Measurements from ENCODE around the gene IL23A.

The IL23A gene

GRCh38 chr12:56382611-56383010, 43.9 kb downstream of the IL23A start:
- POLR2A ChIA-PET, result no interaction called here
- TF ChIP-seq CTCF (IDR thresholded peaks at IDR 0.05; ENCODE audit: control extremely low read depth, extremely low read depth, low read depth, missing control alignments), result no peak
- DNase-seq (ENCODE audit: extremely low spot score), result no peak
- CTCF ChIA-PET, result interaction anchor here (1.0 to 1.2 kb wide), 3 partner anchors 81 to 149 kb away, joined by 3 to 4 read pairs (median 3); no protein-coding TSS in a partner anchor

- no peak for TF ChIP-seq CTCF (IDR thresholded peaks at IDR 0.05; ENCODE audit: control extremely low read depth, extremely low read depth, low read depth, missing control alignments)
- no peak for DNase-seq (ENCODE audit: extremely low spot score)
- ChIA-PET CTCF (interaction anchor here (1.1 to 2.1 kb wide), 4 partner anchors 10 to 128 kb away, joined by 3 to 7 read pairs (median 4); partner anchors contain the start of gene ANKRD52), POLR2A (no interaction called here)
Observed at GRCh38 chr12:56385873-56386272, 47.2 kb downstream of the IL23A start.

- TF ChIP-seq CTCF (IDR thresholded peaks at IDR 0.05; ENCODE audit: control extremely low read depth, extremely low read depth, low read depth, missing control alignments), result no peak
- POLR2A ChIA-PET, result no interaction called here
- CTCF ChIA-PET, result interaction anchor here (1.0 to 1.8 kb wide), 4 partner anchors 9 to 129 kb away, joined by 3 to 5 read pairs (median 4); partner anchors contain the start of gene ANKRD52
- no peak for DNase-seq (ENCODE audit: extremely low spot score)
Observed at GRCh38 chr12:56387152-56387736, 48.6 kb downstream of the IL23A start.

- CTCF ChIA-PET, result interaction anchor here (0.7 to 1.2 kb wide), 3 partner anchors 12 to 82 kb away, joined by 3 read pairs; no protein-coding TSS in a partner anchor
- TF ChIP-seq CTCF (IDR thresholded peaks at IDR 0.05; ENCODE audit: control extremely low read depth, extremely low read depth, low read depth, missing control alignments), result no peak
- POLR2A ChIA-PET, result no interaction called here
- no peak for DNase-seq (ENCODE audit: extremely low spot score)
Observed at GRCh38 chr12:56389412-56389811, 50.7 kb downstream of the IL23A start.

All from GM10248 (cell line).